Activated CD8-positive, alpha-beta memory T cell treated with anti-CD3 and anti-CD28 coated beads for 1 hour (primary cell): ENCODE results near the gene GCKR.
A peak's percentile ranks its signal among the peaks of the same experiment; 100 is the strongest.

Experiments
- DNase-seq, 2 donors: peaks; one replicate each; pipeline ENCODE4 v3.0.0-alpha.2; 2020; ENCODE audit warnings: low read depth in 1 of 2; ENCODE audit errors: extremely low read depth in 1 of 2

GCKR gene, protein sequence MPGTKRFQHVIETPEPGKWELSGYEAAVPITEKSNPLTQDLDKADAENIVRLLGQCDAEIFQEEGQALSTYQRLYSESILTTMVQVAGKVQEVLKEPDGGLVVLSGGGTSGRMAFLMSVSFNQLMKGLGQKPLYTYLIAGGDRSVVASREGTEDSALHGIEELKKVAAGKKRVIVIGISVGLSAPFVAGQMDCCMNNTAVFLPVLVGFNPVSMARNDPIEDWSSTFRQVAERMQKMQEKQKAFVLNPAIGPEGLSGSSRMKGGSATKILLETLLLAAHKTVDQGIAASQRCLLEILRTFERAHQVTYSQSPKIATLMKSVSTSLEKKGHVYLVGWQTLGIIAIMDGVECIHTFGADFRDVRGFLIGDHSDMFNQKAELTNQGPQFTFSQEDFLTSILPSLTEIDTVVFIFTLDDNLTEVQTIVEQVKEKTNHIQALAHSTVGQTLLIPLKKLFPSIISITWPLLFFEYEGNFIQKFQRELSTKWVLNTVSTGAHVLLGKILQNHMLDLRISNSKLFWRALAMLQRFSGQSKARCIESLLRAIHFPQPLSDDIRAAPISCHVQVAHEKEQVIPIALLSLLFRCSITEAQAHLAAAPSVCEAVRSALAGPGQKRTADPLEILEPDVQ

DNA sequence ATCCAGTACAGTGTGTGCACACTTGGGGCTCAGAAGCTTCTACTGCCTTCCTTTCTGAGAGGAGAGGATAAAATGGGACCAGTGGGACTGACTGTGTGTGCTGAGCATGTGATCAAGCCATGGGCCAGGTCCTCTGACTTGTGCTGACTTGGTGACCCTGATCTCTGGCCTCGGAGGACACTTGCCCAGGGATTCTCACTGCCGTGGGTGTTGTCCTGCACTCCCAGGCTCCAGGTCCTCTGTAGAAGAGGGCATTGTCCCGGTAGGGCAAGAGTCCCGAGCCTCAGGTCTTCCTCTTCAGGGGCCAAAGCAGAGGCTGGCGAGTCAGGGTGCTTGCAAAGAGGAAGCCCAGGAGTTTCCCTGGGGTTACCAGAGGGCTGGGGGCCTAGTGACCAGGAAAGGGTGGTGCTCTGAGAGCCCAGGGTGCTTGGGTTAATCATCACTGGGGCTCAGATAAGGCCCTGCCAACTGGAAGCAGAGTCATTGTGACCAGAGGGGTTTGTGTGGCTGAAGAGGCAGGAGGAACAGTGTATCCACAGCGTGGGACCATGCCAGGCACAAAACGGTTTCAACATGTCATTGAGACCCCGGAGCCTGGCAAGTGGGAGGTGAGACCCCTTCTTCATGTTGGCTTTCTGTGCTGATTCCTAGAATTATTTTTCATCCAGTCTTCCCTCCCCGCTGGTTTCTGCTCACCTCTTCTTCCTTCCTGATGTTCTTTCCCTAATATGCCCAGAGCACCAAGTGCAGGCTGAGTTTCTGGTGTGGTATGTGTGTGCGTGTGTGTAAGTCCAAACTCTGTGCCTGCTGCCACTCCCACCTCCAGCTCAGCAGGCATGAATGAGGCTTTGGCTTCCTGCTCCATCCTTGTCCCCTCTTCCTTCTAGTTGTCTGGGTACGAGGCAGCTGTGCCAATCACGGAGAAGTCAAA lies at the start of gene GCKR:
TSS of gene GCKR (plus strand) at position 483 of the 931 bp plus-strand sequence. CDS start at position 549, 66 bp downstream.
- DNase-seq: no peak

DNA sequence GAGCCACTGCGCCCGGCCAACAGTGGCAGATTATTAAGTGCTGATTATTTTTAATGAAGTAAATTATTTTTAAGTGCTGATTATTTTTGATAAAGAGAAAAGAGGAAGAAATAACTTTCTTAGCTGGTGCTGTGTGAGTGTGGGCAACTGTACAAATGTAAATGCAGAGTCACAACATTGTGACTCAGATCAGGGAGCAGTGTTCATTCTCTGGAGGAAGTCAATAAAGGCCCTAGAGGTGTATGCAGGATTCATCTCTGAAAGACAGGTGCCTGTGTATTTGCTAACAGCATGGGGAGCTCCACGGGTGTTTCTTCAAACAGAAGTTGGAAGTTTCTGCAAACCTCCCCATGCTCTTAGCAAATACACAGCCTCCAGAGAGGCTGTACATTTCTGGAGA lies 48.3 kb upstream of the GCKR start:
- DNase-seq: no peak

DNA sequence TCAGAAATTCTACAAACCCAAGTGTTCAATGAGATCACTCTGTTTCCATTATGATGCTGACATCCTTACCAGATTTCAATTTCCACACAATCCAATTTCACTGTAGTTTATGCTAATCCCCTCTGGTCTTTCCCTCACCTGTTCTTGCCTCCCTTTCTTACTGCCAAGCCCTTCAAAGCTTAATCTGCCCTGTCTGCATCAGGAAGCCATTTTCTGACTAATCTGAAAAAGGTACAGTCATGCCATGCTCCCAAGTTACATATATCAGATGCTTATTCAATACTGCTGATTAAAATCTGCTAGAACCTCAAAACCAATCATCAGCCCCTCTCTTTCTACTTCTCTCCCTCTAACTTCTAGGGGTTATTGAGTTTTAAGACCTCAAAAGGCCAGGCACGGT lies 45.5 kb upstream of the GCKR start:
- no peak for DNase-seq

DNA sequence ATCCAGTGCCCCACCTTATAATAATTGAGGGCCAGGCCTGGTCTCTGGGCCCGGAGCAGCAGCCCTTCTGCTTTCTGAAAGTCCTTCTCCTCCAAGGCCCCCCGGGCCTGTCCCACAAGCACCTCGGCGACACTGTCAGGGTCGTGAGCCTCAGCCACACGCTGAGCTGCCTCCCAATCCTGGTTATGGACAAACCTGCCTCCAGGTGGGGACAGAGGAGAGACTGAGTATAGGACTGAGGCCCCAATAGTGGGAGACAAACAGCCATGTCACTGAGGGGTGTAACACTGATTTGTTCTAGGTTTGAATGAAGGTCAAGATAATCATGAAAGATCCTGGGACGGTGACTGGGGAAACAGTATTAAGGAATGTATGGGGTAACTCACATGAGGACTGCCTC lies 42.7 kb upstream of the GCKR start:
- DNase-seq: no peak

DNA sequence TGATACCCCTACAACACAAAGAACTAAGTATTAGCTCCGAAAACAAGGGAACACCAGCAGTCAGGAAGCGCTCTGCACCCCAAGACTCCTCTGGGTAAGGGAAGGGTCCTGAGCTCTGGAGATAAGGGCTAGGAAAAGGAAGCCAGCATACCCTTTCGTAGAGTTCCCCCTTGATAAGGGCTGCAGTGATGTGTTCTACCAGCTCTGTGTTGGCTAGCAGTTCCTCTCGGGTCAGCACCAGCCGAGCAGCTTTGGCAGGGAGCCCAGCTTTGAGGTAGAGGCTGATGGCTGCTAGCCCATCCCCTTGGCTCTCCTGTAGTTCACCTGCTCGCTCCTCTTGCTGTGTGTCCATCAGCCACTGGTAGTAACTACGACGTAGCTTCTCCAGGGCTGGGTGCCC lies 35.5 kb upstream of the GCKR start:
- DNase-seq: no peak

DNA sequence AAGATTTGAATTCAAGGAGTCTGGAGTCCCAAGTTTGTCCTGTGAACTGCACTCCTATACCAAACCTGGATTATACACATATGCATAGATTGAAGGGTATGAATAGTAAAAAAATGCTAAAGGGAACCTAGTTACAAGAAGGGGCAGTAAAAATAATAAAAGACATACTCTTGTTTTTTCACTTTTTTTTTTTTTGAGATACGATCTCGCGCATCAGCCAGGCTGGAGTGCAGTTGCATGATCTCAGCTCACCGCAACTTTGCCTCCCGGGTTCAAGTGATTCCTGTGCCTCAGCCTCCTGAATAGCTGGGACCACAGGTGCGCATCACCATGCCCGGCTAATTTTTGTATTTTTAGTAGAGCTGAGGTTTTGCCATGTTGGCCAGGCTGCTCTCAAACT lies 32.2 kb upstream of the GCKR start:
- no peak for DNase-seq

DNA sequence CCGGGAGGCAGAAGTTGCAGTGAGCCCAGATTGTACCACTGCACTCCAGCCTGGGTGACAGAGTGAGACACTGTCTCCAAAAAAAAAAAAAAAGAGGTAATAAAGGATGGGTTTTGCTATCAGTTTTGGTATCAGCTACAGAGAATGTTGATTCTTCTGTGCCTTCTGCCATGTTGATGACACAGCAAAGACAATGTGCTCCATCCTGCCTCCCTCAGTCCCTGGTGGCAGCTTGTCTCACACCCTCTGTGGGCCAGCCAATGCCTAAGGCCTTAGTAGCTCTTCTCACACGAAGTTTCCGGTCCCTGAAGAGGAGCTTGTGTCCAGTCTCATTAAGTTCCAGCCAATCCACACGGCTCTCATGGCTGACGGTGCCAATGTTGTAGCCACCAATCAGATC lies 24.7 kb upstream of the GCKR start:
- DNase-seq: no peak

DNA sequence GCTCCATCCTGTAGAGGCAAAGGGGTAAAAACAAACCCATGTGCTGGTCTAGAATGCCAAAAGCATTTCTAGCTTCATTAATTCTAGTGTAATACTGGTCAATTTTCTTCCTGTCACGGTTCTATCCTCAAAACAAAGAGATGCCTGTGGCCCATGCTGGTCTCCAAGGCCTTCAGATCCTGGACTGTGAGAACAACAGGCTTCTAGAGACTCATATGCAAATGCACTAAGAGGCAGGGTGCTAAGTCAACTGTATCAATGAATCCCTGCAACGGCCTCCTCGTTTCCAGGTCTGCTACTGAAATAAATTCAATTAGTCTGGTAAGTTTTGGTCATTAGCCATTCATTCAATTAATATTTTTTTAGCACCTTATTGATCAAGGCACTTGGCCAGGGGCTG lies 11.1 kb upstream of the GCKR start:
- DNase-seq: no peak

DNA sequence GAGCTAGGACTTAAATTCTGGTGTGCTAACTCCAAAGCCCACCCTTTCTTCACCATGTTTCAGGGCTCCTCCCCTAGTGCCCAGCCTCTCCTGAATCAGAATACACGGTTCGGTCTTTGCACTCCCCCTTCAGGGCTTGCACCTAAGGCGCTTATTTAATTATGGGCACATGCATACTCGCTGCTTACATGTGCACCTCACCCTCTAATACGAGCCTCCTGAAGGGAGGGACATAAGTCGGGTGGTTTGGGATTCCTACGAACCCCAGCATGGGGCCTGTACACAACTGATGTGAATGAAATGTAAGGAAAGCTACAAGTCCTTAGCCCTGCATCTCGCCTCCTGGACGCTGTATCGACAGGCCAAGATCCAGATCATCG lies 7.5 kb upstream of the GCKR start:
- no peak for DNase-seq

DNA sequence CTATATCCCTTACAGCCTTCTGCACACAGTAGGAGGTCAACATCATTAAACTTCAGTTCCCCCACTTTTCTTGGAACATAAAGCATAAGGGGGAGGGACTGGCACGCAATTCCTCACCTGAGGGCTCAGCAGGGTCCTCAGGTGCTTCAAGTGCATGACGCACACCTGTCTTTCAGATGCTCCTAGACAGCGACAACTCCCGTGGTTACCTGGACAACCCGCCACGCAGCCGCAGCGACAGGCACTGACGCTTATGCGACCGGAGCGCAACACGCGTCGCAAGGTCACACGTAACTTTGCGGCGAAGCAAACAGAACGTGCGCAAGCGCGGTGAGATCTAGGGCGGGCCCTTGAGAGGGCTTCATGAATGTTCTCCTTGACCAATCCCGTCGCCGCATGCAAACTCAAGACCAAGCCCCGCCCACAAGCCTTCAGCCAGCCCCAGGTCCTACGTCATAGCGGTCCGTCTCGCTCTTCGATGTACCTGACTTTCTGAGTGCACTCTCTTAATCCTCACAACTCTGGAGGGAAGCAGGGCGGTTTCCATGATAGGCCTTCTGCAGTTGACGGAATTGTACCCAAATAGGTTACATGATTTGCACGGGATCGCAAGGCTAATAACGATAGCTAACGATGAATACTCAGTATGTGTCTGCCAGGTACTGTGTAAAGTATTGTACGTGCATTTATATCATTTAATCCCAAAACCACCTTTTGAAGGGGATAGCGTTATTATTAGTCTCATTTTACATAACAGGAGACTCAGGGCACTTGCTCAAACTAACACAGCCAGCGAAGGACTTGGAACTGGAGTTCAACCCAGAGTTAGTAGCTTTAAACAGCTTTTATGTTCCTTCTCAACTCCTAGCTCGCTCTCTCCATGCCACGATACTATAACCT lies 6.9 kb upstream of the GCKR start, which contains the start of gene IFT172:
TSS of gene IFT172 (minus strand) at position 246 of the 900 bp plus-strand sequence. CDS start at position 156, 90 bp downstream.
- peak; percentile 97 to 100 for DNase-seq

DNA sequence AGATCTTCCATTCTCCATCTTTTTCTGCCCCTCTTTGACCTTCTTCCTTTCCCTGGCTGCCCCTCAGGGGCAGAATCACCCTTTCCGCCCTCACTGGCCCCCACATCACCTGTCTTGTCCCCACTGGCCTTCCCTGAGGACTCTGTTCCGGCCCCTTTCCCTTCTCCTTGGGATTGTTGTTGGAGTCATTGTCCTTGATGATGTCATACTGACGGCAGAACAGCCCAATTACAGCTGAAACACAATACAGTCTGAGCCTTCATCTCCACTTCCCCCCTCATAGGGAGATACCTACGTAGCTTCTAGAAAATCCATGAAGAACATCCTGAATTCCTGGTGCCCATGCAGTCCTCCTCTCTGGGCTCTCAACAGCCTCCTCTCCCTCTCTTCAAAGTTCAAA lies 4.1 kb upstream of the GCKR start:
- no peak for DNase-seq

DNA sequence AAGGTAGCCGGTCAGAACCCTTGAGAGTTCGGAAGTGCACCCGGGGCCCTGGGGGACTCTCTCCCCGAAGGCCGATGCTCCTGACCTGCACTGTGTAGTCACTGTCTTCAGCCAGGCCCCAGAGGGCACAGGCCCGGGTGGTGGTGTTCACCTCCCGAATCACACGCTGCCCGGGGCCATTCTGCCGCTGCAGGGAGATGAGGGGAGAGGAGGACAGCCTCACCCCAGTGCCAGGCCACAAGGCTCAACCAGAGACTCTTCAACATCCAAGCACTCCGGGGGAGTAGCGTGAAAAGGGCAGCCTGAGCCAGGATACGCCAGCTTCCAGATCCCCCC lies 2.7 kb upstream of the GCKR start:
- DNase-seq: no peak

DNA sequence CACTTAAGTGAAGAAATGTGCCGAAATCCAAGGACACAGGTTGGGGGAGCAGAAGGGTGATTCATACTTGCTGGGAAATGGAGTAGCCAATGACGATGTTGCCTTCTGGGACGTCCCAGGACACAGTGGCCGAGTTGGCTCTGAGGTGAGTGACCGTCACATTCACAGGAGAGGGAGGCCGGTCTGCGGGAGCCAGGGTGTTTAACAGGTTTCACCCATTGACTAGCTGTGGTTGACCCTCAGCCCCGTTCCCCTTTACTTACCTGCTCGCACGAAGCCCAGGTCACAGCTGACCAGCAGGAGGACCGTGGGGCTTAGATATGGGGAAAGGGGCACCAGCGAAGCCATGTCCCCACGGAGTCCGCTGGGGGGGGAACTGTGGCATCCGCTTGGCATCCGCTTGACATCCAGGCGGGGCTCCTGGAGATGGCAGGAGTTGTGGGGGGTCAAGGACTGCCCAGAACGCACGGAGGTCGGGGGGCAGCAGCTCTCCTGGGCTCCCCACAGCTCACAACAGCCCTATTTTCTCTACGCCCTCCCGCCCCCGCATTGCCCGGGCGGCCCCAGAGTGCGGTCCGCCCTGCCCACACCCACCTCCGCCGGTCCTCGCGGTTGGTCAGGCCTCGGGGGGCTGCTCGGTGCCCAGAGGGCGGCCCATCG lies 2.2 kb upstream of the GCKR start:
- DNase-seq: no peak

DNA sequence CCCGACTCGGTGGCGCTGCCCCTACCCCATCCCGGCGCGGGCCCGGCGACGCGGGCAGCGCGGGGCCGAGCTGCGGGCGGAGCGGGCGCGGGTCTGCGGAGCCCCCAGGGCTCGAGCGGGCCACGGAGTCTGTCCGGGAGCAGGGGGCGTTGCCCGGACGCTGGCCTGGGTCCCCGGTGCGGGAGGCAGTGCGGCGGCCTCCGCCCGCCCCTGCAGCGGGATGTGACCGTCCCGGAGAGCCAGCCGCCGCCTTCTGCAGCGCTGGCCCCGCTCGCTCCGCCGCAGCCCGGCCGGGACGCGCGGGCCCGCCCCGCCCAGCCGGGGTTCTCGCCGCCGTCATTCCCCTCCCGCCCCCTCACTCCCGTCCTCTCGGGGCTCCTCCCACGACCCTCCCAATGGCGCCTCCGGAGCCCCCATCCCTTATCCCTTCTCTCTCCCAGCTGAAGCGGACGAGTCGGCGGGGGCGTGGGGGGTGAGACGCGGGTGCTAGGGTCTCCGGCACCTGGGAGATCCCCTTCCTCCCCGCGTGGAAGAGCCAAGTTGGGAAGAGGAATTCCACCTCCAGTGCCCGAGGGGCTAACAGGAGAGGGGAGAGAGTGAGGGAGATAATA lies 1.6 kb upstream of the GCKR start, which contains the start of gene FNDC4:
TSS of gene FNDC4 (minus strand) at position 257 of the 611 bp plus-strand sequence. CDS start 521 bp downstream, outside the sequence.
- DNase-seq: no peak

DNA sequence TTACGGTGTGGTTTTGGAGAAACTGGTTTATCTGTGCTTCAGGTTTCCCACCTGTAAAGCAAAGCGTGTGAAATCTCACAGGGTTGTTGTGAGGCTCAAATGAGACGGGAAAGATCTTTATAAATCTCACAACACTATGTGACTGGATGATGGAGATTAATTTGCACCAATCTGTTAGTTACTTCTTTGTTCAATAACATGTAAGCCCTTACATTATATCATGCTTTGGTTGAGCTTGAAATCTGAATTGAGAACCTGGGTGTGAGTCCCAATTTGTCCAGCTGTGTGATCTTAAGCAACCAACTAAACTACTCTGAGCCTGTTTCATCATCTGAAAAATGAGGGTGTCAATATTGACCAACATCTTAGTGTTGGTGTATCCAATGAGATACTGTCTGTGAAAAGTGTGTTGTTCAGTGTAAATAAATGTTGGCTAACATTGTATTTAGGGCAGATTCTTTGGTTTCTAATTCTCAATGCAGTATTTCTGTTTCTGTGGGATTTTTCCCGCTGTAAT lies 741 bp upstream of the GCKR start:
- no peak for DNase-seq

DNA sequence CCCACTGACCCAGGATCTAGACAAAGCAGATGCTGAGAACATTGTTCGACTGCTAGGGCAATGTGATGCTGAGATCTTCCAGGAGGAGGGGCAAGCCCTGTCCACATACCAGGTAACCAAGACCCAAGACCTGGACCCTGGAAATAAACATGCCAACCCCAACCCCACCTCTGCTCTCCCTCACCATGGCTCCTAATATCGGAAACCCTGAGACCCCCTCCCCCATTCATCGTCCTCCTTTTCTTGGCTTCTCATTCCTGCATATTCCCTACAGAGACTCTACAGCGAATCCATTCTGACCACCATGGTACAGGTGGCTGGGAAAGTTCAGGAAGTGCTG lies 619 bp downstream of the GCKR start:
- DNase-seq: no peak

DNA sequence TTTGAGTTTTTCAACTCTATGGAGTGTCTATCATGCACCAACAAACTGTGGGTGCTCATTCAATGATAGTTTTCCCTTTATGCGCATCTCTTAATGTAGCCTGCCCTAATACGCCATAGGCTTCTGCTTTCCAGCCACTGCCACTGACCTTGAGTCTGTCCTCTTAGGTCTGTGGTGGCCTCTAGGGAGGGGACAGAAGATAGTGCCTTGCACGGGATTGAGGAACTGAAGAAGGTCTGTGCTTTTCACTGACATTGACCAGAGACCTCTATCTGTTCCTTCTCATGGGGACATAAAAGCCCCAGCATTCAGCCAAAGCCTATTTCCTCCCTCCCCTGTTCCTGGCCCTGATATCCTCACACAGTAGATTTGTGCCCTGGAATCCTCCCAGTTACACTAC lies 2.3 kb downstream of the GCKR start:
- no peak for DNase-seq

DNA sequence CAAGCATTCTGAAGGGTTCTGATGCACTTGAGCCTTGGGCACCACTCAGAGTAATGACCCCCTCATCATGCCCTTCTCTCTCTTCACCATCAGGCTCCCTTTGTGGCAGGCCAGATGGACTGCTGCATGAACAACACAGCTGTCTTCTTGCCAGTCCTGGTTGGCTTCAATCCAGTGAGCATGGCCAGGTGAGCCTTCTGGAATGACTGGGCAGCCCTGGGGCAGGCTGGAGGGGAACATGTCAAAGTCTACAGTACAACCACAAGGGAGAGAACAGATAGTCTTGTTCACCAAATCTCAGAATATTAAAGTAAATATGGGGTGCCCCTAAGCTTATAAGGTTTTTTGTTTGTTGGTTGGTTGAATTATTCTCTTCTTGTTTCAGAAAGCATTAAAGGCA lies 4.4 kb downstream of the GCKR start:
- DNase-seq: no peak

DNA sequence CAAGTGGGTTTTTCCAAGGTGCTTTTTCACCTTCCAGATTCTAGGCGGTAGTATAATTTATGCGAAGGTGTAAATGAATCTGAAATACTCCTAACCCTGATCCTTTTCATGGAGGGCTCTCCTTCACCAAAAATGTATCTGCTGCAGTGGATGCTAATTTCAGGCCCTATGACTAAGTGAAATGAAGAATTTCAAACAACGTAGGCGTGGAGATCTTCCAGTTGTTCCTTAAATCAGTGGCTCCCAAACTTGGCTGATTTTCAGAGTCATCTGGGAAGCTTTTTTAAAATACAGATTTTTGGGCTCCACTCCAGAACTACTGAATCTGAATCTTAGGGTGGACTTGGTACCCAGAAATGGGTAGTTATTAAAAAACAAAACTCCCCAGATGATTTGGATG lies 5.5 kb downstream of the GCKR start:
- no peak for DNase-seq
